ENCODE results near the gene ARID3B. TPM values are rescaled to one million over a fixed set of nuclear protein-coding genes. Genes with fewer than 3 reads are reported as not detected.

Gene ARID3B
- total and polyA plus RNA-seq, 2 of the 13 experiments (the other 11 are each of a cell fraction or from before 2014, with no cell fraction given), result 5.3 to 12.8 TPM

DNA sequence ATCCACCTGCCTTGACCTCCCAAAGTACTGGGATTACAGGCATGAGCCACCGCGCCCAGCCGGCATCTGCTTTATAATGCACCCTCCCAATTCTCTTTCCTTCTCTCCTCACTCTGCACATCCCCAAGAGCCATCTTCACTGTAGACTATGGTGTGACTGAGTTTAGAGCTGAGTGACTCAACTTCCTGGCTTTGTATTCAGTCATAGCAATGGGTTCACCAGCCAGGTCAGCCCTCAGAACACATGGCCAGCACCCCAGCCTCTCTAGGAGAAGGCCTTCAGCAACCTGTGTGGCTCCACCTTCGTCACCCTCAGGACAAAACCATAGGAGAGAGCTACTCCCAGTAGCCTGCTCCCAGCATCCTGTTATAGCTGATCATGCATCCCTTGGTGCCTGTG lies 33.0 kb downstream of the ARID3B start:
- Histone ChIP-seq H3K9me3 (ENCODE audit: low read length) (no peaks in the 10 kb centered on the region), H3K9ac (ENCODE audit: insufficient read depth, low read depth, low read length) (no peak overlapping the region), H3K4me3 (replicated peaks in 1 of 3; ENCODE audit: insufficient read depth in 1 of 3, low read depth in 2 of 3, low read length in 3 of 3) (no peak overlapping the region), H3K27ac (ENCODE audit: extremely low read length, insufficient read depth, low read length) (no peak overlapping the region), H4K20me1 (ENCODE audit: insufficient read depth, low read length) (no peaks in the 10 kb centered on the region), H3K27me3 (ENCODE audit: control insufficient read depth in 1 of 2, insufficient read depth in 2 of 2, low read length in 2 of 2) (no peaks in the 10 kb centered on the region), H3K79me2 (ENCODE audit: insufficient read depth, low read length) (no peaks in the 10 kb centered on the region), H3K4me2 (ENCODE audit: low read depth, low read length) (no peak overlapping the region), H3K36me3 (replicated peaks in 1 of 2; ENCODE audit: control insufficient read depth in 1 of 2, insufficient read depth in 2 of 2, low read length in 2 of 2) (peaks cover 7 to 48% of the 10 kb centered on the region in 2 experiments; a peak in 4 of 5 replicates), H3K4me1 (ENCODE audit: insufficient read depth, low read length) (no peaks in the 10 kb centered on the region), H2AFZ (ENCODE audit: low read length) (no peak overlapping the region)
- ChIA-PET POLR2A (interaction anchor here (2.1 kb wide), 1 partner anchor 24 kb away, joined by 8 read pairs; no protein-coding TSS in a partner anchor), CTCF (ENCODE audit: low intra/inter-chr PET ratio, low total read pairs) (no interaction called here)
- ATAC-seq (no peak), FAIRE-seq (no peak), DNase-seq (ENCODE audit: low spot score) (no peak)
- intact Hi-C loops (cut with micrococcal nuclease; ENCODE audit: unreplicated experiment) (no loop called here), in situ Hi-C loops (cut with HindIII; ENCODE audit: extremely low pct_ligation_motif_present, low pct_unique_long_range_greater_than_20kb) (no loop called here)
- WGBS (ENCODE audit: low lambda C conversion rate), result 95% methylated on average over 4 of the region's 4 CpGs
- TF ChIP-seq TBL1XR1 (IDR thresholded peaks at IDR 0.05; ENCODE audit: borderline replicate concordance, low read length, partially characterized antibody), result no peak
- TF ChIP-seq HMG20B (CRISPR knock-in tag; conservative IDR thresholded peaks at IDR 0.05), result no peak
- no TSS peak for BruUV-seq (replicated peaks)

DNA sequence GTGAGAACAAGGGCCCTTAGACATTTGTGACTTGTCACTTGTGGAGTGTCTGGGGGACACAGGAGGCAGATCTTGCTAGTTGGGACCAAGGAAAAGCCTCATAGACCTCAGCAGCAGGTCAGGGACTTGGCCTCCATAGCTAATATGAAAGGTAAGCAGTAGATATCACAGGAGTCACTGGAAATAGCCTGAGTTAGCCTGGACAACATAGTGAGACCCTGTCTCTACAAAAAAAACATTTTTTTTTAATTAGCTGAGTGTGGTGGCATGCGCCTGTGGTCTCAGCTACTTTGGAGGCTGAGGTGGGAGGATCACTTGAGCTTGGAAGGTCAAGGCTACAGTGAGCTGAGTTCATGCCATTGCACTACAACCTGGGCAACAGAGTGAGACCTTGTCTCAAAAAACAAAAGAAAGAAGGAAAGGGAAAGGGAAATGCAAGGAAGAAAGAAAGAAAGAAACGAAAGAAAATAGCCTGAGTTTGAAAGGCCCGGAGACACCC lies 37.5 kb downstream of the ARID3B start:
- H3K4me1 ChIP-seq (ENCODE audit: insufficient read depth, low read length), result no peaks in the 10 kb centered on the region
- H3K79me2 ChIP-seq (ENCODE audit: insufficient read depth, low read length), result no peaks in the 10 kb centered on the region
- CTCF ChIA-PET (ENCODE audit: low intra/inter-chr PET ratio, low total read pairs), result no interaction called here
- POLR2A ChIA-PET, result interaction anchor here (2.0 kb wide), 1 partner anchor 20 kb away, joined by 6 read pairs; no protein-coding TSS in a partner anchor
- DNase-seq (ENCODE audit: low spot score) (no peak), ATAC-seq (no peak), FAIRE-seq (no peak)
- no peak overlapping the region for H3K9ac ChIP-seq (ENCODE audit: insufficient read depth, low read depth, low read length)
- in situ Hi-C loops (cut with HindIII; ENCODE audit: extremely low pct_ligation_motif_present, low pct_unique_long_range_greater_than_20kb), result no loop called here
- no TSS peak for BruUV-seq (replicated peaks)
- H3K4me3 ChIP-seq (replicated peaks in 1 of 3; ENCODE audit: insufficient read depth in 1 of 3, low read depth in 2 of 3, low read length in 3 of 3), result no peak overlapping the region
- 98% methylated on average over 3 of the region's 3 CpGs for WGBS (ENCODE audit: low lambda C conversion rate)
- no peaks in the 10 kb centered on the region for H3K27me3 ChIP-seq (ENCODE audit: control insufficient read depth in 1 of 2, insufficient read depth in 2 of 2, low read length in 2 of 2)
- H3K27ac ChIP-seq (ENCODE audit: extremely low read length, insufficient read depth, low read length), result no peak overlapping the region
- intact Hi-C loops (cut with micrococcal nuclease; ENCODE audit: unreplicated experiment), result no loop called here
- H3K4me2 ChIP-seq (ENCODE audit: low read depth, low read length), result no peak overlapping the region
- no peaks in the 10 kb centered on the region for H3K9me3 ChIP-seq (ENCODE audit: low read length)
- H3K36me3 ChIP-seq (replicated peaks in 1 of 2; ENCODE audit: control insufficient read depth in 1 of 2, insufficient read depth in 2 of 2, low read length in 2 of 2), result peaks cover 9 to 25% of the 10 kb centered on the region in 2 experiments; a peak in 4 of 5 replicates
- no peaks in the 10 kb centered on the region for H4K20me1 ChIP-seq (ENCODE audit: insufficient read depth, low read length)
- H2AFZ ChIP-seq (ENCODE audit: low read length), result no peak overlapping the region
- TF ChIP-seq NR2C2 (CRISPR knock-in tag; IDR thresholded peaks at IDR 0.05; ENCODE audit: borderline replicate concordance) (no peak), SRY (CRISPR knock-in tag; IDR thresholded peaks at IDR 0.05) (no peak), ZNF660 (CRISPR knock-in tag; IDR thresholded peaks at IDR 0.05; ENCODE audit: borderline replicate concordance, low read depth) (no peak), SP4 (CRISPR knock-in tag; IDR thresholded peaks at IDR 0.05) (no peak), ZNF274 (CRISPR knock-in tag; IDR thresholded peaks at IDR 0.05) (no peak), ZNF672 (CRISPR knock-in tag; IDR thresholded peaks at IDR 0.05) (no peak), TCF7L2 (IDR thresholded peaks at IDR 0.05; ENCODE audit: low read depth, low read length) (no peak), CHD4 (IDR thresholded peaks at IDR 0.05; ENCODE audit: borderline replicate concordance, low read length) (no peak)
- TF ChIP-seq, protein P1, sequence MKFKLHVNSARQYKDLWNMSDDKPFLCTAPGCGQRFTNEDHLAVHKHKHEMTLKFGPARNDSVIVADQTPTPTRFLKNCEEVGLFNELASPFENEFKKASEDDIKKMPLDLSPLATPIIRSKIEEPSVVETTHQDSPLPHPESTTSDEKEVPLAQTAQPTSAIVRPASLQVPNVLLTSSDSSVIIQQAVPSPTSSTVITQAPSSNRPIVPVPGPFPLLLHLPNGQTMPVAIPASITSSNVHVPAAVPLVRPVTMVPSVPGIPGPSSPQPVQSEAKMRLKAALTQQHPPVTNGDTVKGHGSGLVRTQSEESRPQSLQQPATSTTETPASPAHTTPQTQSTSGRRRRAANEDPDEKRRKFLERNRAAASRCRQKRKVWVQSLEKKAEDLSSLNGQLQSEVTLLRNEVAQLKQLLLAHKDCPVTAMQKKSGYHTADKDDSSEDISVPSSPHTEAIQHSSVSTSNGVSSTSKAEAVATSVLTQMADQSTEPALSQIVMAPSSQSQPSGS (CRISPR knock-in tag; IDR thresholded peaks at IDR 0.05), result no peak
- TF ChIP-seq, protein P2, sequence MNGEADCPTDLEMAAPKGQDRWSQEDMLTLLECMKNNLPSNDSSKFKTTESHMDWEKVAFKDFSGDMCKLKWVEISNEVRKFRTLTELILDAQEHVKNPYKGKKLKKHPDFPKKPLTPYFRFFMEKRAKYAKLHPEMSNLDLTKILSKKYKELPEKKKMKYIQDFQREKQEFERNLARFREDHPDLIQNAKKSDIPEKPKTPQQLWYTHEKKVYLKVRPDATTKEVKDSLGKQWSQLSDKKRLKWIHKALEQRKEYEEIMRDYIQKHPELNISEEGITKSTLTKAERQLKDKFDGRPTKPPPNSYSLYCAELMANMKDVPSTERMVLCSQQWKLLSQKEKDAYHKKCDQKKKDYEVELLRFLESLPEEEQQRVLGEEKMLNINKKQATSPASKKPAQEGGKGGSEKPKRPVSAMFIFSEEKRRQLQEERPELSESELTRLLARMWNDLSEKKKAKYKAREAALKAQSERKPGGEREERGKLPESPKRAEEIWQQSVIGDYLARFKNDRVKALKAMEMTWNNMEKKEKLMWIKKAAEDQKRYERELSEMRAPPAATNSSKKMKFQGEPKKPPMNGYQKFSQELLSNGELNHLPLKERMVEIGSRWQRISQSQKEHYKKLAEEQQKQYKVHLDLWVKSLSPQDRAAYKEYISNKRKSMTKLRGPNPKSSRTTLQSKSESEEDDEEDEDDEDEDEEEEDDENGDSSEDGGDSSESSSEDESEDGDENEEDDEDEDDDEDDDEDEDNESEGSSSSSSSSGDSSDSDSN (CRISPR knock-in tag; IDR thresholded peaks at IDR 0.05), result no peak
- TF ChIP-seq, protein P3, sequence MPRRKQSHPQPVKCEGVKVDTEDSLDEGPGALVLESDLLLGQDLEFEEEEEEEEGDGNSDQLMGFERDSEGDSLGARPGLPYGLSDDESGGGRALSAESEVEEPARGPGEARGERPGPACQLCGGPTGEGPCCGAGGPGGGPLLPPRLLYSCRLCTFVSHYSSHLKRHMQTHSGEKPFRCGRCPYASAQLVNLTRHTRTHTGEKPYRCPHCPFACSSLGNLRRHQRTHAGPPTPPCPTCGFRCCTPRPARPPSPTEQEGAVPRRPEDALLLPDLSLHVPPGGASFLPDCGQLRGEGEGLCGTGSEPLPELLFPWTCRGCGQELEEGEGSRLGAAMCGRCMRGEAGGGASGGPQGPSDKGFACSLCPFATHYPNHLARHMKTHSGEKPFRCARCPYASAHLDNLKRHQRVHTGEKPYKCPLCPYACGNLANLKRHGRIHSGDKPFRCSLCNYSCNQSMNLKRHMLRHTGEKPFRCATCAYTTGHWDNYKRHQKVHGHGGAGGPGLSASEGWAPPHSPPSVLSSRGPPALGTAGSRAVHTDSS (CRISPR knock-in tag; conservative IDR thresholded peaks at IDR 0.05), result no peak

All from HepG2 (cell line).